Fibroblast of lung (primary cell): ENCODE results near the gene GCAT. TPM values are rescaled to one million over a fixed set of nuclear protein-coding genes. Genes with fewer than 3 reads are reported as not detected.

Source experiments
- DNase-seq, 2 donors: peaks; one replicate each; pipeline versions ENCODE4 v3.0.0 to v3.0.0-alpha.2; 2010; ENCODE audit warnings: low read depth in 2 of 2
- H2AFZ ChIP-seq: 2 replicates; pipeline ENCODE4 v1.5.1; 2012; ENCODE audit warnings: low read length, control low read depth, inconsistent platforms
- H3K27ac ChIP-seq: 2 replicates; pipeline ENCODE4 v1.5.1; 2011; ENCODE audit warnings: low read length, control low read depth; ENCODE audit not compliant: insufficient read depth
- H3K27me3 ChIP-seq: 2 replicates; pipeline ENCODE4 v1.5.1; 2011; ENCODE audit warnings: mild to moderate bottlenecking, low read length; ENCODE audit not compliant: control insufficient read depth, insufficient read depth
- H3K36me3 ChIP-seq: 2 replicates; pipeline ENCODE4 v1.5.1; 2011; ENCODE audit warnings: low read length; ENCODE audit not compliant: control insufficient read depth, insufficient read depth
- H3K4me1 ChIP-seq: 2 replicates; pipeline ENCODE4 v1.5.1; 2011; ENCODE audit warnings: low read length; ENCODE audit not compliant: control insufficient read depth, insufficient read depth; ENCODE audit errors: extremely low read depth
- H3K4me2 ChIP-seq: 2 replicates; pipeline ENCODE4 v1.5.1; 2011; ENCODE audit warnings: low read length, control low read depth; ENCODE audit not compliant: insufficient read depth; ENCODE audit errors: extremely low read depth
- H3K4me3 ChIP-seq, 4 experiments: fragments of 200-600 bp in 1 of 4; sonication (generic) in 1 of 4; replicated peaks in 1 of 4; 2 replicates each; pipeline ENCODE4 v1.5.1; 2011 to 2016; ENCODE audit warnings: low read length in 4 of 4, low read depth in 3 of 4, mild to moderate bottlenecking in 3 of 4, control low read depth in 2 of 4, inconsistent platforms in 1 of 4, mixed read lengths in 1 of 4; ENCODE audit not compliant: insufficient read depth in 1 of 4; ENCODE audit errors: control extremely low read depth in 1 of 4
- H3K79me2 ChIP-seq: 2 replicates; pipeline ENCODE4 v1.5.1; 2012; ENCODE audit warnings: mild to moderate bottlenecking, low read length, inconsistent platforms; ENCODE audit not compliant: control insufficient read depth, insufficient read depth
- H3K9ac ChIP-seq: 2 replicates; pipeline ENCODE4 v1.5.1; 2011; ENCODE audit warnings: mild to moderate bottlenecking, low read length, control low read depth; ENCODE audit not compliant: insufficient read depth
- H3K9me3 ChIP-seq: 2 replicates; pipeline ENCODE4 v1.5.1; 2012; ENCODE audit warnings: low read depth, low read length; ENCODE audit not compliant: control insufficient read depth, insufficient read depth
- H4K20me1 ChIP-seq: 2 replicates; pipeline ENCODE4 v1.5.1; 2011; ENCODE audit warnings: low read length; ENCODE audit not compliant: control insufficient read depth, insufficient read depth; ENCODE audit errors: extremely low read depth
- EZH2 ChIP-seq: IDR thresholded peaks from 2 replicates; pipeline ENCODE4 v1.5.1; 2012; ENCODE audit warnings: low read length, control low read depth, mild to moderate bottlenecking; ENCODE audit errors: missing control alignments
- polyA plus RNA-seq, 2 donors: library from polyadenylated mRNA; depleted of rRNA in 1 of 2; stranded (reverse) in 1 of 2; unstranded in 1 of 2; fragments of >200 nt; gene quantifications; 2 replicates each; pipeline ENCODE4 v1.2.1, GENCODE V29; 2011 to 2012; ENCODE audit warnings: missing spikeins in 1 of 2
- total RNA-seq: library from RNA; depleted of rRNA; stranded (reverse); fragments of >200 nt; gene quantifications from 2 replicates; pipeline ENCODE4 v1.2.1, GENCODE V29; 2014
- TF ChIP-seq, protein P1 (sequence below), 2 donors: IDR thresholded peaks in 1 of 2; conservative IDR thresholded peaks in 1 of 2; 1 replicate in 1 of 2; 2 replicates in 1 of 2; pipeline ENCODE4 v1.5.1; 2011 to 2012; ENCODE audit warnings: low read length in 2 of 2, control low read depth in 1 of 2, inconsistent platforms in 1 of 2, low read depth in 1 of 2, mild to moderate bottlenecking in 1 of 2

The GCAT gene
- total and polyA plus RNA-seq, 2 donors (not counting 1 experiment from before 2014, with no cell fraction given) = 6.6 to 11.9 TPM

DNA sequence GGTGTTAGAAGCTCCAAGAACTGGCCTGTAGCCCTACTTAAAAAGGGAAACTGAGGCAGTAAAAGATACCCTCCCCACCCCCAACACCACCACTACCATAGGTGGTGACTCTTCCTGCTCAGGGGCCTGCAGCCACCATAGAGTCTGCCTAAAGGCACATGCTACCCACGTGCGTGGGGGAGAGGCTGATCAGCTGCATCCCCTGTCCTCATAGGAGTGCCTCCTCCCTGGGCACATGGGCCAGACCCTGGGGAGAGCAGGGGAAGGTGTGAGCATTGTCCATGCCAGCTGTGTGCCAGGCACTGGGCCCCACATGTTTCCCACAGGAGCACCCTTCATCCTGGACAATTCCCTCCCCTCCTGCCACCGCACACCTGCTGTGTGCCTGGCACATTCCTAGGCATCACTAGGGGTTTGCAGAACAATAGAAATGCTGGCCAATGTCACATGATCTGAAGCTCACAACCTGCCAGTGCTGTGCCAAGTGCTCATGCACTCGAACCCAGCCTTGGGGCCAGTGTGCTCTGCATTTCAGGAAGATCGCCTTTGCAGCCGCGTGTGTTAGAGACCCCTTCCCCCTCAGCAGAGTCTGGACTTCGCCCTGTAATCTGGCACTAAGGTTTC, 41.7 kb upstream of the GCAT start:
- H4K20me1 ChIP-seq = no peaks in the 10 kb centered on the region
- H3K27me3 ChIP-seq = no peaks in the 10 kb centered on the region
- TF ChIP-seq, protein P1, sequence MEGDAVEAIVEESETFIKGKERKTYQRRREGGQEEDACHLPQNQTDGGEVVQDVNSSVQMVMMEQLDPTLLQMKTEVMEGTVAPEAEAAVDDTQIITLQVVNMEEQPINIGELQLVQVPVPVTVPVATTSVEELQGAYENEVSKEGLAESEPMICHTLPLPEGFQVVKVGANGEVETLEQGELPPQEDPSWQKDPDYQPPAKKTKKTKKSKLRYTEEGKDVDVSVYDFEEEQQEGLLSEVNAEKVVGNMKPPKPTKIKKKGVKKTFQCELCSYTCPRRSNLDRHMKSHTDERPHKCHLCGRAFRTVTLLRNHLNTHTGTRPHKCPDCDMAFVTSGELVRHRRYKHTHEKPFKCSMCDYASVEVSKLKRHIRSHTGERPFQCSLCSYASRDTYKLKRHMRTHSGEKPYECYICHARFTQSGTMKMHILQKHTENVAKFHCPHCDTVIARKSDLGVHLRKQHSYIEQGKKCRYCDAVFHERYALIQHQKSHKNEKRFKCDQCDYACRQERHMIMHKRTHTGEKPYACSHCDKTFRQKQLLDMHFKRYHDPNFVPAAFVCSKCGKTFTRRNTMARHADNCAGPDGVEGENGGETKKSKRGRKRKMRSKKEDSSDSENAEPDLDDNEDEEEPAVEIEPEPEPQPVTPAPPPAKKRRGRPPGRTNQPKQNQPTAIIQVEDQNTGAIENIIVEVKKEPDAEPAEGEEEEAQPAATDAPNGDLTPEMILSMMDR (conservative IDR thresholded peaks at IDR 0.05 in 1 of 2, IDR thresholded peaks at IDR 0.05 in 1 of 2; ENCODE audit: low read depth in 1 of 2, low read length in 2 of 2) = no peak
- no peak for TF ChIP-seq EZH2
- H3K4me3 ChIP-seq = no peak overlapping the region
- no peak overlapping the region for H3K4me2 ChIP-seq
- H3K4me1 ChIP-seq = no peaks in the 10 kb centered on the region
- H3K36me3 ChIP-seq = peaks cover 32% of the 10 kb centered on the region
- H2AFZ ChIP-seq = no peak overlapping the region
- no peaks in the 10 kb centered on the region for H3K79me2 ChIP-seq
- no peak overlapping the region for H3K27ac ChIP-seq
- no peak for DNase-seq
- no peaks in the 10 kb centered on the region for H3K9me3 ChIP-seq
- H3K9ac ChIP-seq = no peak overlapping the region

DNA sequence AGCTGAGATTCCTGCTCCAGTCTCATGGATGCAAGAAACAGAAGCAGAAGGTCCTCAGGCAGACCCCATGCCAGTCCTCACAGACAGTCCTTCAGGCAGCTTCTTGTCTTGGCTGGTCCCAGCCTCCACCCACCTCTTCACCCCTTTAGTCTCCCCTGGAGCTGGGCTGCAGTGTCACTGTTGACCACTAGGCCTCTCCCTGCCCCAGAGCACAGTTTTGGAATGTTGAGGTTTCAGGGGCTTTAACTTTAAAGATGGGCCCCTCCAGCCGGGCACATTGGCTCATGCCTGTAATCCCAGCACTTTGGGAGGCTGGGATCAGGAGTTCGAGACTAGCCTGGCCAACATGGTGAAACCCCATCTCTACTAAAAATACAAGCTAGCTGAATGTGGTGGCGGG, 39.5 kb upstream of the GCAT start:
- no peak overlapping the region for H3K27ac ChIP-seq
- H3K4me2 ChIP-seq = no peak overlapping the region
- H2AFZ ChIP-seq = no peak overlapping the region
- H3K4me1 ChIP-seq = no peaks in the 10 kb centered on the region
- peaks cover 47% of the 10 kb centered on the region for H3K36me3 ChIP-seq
- no peaks in the 10 kb centered on the region for H3K9me3 ChIP-seq
- no peak overlapping the region for H3K4me3 ChIP-seq
- H3K27me3 ChIP-seq = no peaks in the 10 kb centered on the region
- no peak for DNase-seq
- H4K20me1 ChIP-seq = no peaks in the 10 kb centered on the region
- H3K9ac ChIP-seq = no peak overlapping the region
- H3K79me2 ChIP-seq = no peaks in the 10 kb centered on the region
- TF ChIP-seq, protein P1 (conservative IDR thresholded peaks at IDR 0.05 in 1 of 2, IDR thresholded peaks at IDR 0.05 in 1 of 2; ENCODE audit: low read depth in 1 of 2, low read length in 2 of 2) = peak; percentile 20 to 40
- TF ChIP-seq EZH2 = no peak

DNA sequence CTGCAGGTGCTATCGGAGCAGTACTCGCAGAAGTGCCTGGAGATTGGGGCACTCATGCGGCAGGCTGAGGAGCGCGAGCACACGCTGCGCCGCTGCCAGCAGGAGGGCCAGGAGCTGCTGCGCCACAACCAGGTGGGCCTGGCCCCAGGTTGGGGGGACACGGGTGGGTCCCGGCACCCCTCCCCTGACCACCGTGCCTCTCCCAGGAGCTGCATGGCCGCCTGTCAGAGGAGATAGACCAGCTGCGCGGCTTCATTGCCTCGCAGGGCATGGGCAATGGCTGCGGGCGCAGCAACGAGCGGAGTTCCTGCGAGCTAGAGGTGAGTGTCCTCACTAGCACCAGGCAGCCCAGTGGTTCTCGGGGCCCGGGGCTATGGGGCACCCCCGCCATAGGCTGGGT, 38.7 kb upstream of the GCAT start:
- H3K27me3 ChIP-seq = no peaks in the 10 kb centered on the region
- no peaks in the 10 kb centered on the region for H3K79me2 ChIP-seq
- no peak overlapping the region for H3K9ac ChIP-seq
- no peak overlapping the region for H3K27ac ChIP-seq
- no peak overlapping the region for H3K4me3 ChIP-seq
- peaks cover 47% of the 10 kb centered on the region for H3K36me3 ChIP-seq
- H3K4me2 ChIP-seq = no peak overlapping the region
- DNase-seq = no peak
- no peaks in the 10 kb centered on the region for H4K20me1 ChIP-seq
- H2AFZ ChIP-seq = no peak overlapping the region
- no peaks in the 10 kb centered on the region for H3K4me1 ChIP-seq
- TF ChIP-seq, protein P1 (conservative IDR thresholded peaks at IDR 0.05 in 1 of 2, IDR thresholded peaks at IDR 0.05 in 1 of 2; ENCODE audit: low read depth in 1 of 2, low read length in 2 of 2) = no peak
- no peak for TF ChIP-seq EZH2
- H3K9me3 ChIP-seq = no peaks in the 10 kb centered on the region
